ENCODE results near the gene C11orf86.
"Not testable (repeated sequence)": the region's sequence is repeated elsewhere in the genome, so short reads cannot be mapped to it uniquely, and the experiment has no call there.

C11orf86 gene

DNA sequence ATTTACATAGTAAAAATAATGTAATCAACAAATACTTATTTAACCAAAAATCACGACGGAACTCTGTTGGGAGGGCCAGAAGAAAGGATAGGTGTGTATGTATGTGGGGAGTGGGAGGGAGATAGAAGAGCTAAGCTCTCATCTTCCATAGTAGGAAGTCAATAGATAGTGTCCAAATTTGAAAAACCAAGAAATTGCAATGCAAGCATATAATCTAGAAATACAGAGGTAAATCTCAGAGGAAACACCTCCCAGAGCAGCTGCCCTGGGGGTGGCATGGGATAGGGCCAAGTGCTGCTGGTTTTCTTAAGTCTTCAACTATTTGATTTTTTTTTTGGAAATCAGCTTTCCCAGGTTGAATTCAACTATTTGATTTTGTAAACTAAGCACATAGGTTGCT lies 16.9 kb downstream of the C11orf86 start:
- DNase-seq (ENCODE audit: low spot score), result no peak

DNA sequence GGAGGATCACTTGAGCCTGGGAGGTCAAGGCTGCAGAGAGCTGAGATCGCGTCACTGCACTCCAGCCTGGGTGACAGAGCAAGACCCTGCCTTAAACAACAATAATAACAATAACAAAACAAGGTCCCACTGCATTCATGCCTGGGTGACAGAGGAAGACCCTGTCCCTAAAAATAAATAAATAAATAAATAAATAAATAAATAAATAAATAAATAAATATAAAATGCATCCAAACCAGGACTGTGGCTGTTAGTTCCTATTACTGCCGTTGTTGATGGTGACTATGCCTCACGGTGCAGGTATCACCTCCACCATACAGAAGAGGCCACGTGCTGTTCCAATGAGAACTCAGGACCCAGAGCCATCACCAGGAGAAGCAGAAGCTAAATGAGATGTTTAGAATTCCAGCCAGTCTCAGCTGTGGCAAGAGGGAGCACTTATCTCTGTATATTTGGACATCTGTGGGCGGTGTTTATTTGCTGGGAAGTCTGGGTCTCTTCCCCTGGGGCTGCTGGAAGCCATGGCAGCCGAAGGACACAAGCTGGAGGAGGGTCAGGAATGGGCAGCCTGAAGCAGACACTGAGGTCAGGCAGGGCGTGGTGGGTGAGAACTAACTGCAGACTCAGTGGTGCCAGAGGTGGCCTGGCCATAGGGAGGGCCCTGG lies 21.6 kb downstream of the C11orf86 start:
- DNase-seq (ENCODE audit: low spot score), result no peak

DNA sequence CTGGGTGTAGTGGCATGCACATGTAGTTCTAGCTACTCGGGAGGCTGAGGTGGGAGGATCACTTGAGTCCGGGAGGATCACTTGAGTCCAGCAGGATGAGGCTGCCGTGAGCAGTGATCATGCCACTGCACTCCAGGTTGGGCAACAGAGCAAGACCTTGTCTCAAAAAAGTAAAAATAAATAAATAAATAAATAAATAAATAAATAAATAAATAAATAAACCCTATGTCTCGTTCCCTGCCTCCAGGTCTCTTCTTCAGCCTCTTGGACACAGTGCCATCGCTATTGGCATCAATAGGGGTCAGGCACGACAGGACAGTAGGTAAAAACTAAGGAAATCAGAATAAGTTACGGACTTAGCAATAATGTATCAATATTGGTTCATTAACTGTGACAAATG lies 24.5 kb downstream of the C11orf86 start:
- DNase-seq (ENCODE audit: low spot score), result no peak

DNA sequence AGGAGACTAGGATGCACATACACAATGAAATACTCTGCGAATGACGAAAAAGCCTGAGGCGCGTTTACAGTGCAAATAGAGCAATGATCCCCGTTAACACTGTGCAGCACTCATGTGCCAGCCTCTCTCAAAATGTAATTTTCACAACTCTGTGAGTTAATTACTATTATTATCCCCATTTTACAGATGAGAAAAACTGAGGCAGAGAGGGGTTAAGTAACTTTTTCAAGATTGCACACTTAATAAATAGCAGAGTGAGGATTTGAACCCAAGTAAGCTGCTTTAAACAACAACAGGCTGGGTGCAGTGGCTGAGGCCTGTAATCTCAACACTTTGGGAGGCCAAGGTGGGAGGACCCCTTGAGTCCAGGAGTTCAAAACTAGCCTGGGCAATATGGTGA lies 26.2 kb downstream of the C11orf86 start:
- no peak for DNase-seq (ENCODE audit: low spot score)

DNA sequence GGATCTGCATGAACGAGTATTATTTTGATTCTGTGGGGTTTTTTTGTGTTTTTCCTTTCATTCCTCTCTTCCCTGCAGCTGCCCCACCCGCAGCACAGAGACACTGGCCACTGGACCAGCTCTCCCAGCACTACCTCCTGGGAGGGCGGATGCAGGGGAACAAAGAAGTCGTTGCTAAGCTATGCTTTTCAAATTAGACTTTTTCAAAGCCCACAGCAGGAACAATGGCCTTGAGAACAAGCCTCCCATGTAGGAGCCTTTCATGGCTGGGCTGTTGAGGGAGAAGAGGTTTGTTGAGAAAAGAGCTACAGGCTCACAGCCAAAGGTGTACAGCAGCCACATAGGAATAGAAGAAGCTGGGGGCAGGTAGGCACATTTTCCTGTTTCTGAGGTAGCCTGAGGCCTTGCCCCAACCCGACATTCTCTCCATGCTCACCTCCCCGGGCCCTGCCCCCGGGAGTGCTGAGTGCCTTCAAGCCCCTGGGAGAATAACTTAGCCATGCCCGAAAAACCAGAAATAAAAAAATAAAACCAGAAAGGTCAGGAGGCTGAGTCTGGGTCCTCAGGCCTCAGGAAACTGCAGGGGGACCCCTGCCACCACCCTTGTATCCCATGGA lies 27.3 kb downstream of the C11orf86 start:
- no peak for DNase-seq (ENCODE audit: low spot score)

DNA sequence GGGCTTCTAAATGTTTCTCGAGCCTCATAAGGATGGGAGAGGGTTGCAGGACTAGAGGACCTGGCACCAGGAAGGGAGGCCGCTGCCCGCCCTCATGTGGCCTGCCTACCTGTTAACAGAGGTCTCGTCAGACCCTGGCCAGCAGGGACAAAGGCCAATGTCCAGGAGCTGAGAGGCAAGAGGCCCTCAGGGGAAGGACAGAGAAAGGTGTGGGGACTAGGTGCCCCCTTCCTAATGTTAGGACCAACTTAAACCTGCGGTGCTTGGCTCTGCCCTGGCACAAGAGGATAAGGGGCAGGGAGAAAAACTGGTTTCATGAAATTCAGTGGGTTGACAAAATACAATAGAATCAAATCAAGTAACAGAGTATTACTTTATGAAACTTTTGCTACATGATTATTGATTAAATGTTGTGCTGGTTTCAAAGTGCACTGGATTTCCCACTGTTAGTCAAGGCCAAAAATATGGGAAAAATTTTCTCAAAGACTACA lies 27.9 kb downstream of the C11orf86 start:
- no peak for DNase-seq (ENCODE audit: low spot score)

DNA sequence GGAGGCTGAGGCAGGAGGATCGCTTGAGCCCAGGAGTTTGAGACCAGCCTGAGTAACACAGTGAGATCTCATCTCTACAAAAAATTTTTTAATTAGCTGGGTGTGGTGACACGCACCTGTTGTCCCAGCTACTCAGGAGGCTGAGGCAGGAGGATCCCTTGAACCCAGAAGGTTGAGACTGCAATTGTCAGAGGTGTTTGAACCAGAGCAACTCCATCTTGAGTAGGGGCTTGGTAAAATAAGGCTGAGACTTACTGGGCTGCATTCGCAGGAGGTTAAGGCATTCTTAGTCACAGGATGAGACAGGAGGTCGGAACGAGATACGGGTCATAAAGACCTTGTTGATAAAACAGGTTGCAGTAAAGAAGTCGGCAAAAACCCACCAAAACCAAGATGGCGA lies 30.1 kb downstream of the C11orf86 start:
- not testable (repeated sequence) for DNase-seq (ENCODE audit: low spot score)

DNA sequence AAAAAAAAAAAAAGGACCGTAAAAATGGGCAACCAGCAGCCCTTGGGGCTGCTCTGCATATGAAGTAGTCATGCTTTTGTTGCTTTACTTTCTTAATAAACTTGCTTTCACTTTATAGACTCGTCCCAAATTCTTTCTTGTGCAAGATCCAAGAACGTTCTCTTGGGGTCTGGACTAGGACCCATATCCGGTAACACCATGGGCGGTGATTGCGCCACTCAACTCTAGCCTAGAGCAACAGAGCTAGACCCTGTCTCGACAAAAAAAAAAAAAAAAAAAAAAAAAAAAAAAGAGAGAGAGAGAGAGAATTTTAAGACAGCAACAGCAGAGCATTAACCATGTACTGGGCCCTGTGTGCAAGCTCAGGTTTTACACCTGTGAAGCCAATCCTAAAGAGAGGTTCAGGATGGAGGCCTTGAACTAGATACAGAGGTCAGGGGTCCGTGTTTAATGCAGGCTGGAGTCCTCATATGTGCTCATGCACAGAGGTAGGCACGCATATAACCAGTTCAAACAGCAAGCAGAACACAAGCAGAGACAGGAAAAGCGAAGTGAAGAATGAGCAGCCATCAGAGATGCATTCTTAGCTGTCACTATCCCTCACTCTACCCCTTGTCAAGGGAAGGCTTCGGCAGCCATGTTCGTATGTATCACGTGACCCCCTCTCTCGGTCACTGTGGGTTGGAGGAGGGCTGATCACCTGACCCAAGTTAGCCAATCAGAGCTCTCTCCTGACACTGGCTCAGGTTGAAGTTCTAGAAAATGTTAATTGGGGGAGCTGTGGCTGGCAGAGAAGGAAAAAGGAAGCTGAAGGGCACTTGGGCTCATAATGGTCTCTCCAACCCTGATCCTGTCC lies 31.2 kb downstream of the C11orf86 start:
- peak; percentile 59 for DNase-seq (ENCODE audit: low spot score)

DNA sequence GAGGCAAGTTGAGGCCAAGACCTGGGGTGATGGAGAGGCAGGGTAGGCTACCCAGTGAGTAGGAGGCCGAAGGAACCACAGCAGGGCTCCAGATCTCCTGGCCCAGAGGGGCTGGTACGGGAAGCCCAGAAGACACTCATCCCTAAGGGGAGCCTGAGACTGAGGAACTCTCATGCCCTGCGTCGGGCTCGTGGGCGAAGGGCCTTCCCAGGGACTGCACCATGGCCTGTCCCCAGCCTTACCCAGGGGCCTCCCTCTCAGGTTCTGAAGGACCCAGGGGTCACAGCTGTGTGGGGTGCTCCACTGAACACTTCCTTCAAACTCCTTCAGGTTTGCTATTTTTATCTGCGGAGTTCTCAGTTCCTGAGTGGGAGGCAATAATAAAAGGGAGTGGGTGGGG lies 32.0 kb downstream of the C11orf86 start:
- no peak for DNase-seq (ENCODE audit: low spot score)

DNA sequence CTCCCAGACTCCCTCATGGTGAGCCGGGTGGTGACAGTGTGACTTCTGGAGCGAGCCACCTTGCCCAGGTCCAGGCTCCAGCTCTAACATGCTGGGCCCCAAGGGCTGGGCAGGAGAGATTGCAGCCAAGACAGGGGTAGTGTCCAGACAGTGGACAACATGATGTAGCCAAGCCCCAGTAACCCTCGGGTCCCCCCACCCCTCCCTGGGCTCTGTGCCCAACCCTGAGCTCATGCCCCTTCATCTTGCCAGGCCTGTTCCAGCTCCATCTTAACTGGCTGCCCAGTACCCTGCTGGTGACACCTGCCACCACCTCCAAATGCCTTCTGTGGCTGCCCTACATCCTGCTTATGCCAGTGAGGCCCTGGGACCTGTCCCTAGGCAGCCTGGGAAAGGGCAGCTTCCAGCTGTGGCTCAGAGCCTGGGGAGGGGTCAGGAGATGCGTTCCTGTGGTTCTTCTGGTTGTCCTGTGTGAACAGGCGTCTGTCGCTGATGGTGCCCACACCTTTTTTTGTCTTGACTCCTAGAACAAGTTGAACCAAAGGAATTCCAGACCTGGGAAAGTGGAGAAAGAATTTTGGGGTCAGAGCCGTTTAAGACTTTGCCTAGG lies 35.3 kb downstream of the C11orf86 start:
- DNase-seq (ENCODE audit: low spot score), result peak; percentile 41

DNA sequence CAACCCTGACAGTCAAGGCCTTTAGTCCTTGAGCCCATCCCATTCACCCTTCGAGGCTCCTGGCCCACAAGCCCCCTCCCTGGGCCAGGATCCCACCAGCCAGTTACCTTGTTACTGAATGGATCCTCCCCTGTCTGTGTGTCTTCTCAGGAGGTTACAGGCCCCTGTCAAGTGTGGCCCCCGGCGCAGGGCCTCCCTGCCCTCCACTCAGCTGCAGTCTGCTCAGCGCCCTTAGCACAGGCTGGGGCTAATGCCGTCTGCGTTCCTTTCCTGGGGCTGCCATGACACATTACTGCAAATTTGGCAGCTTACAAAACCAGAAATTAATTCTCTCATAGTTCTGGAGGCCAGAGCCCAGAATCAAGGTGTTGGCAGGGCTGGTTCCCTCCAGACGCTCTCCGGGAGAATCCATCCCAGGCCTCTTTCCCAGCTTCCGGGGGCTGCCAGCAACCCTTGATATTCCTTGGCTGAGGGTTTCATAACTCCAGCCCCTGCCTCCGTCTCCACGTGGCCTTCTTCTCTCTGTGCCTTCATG lies 38.5 kb downstream of the C11orf86 start:
- DNase-seq (ENCODE audit: low spot score), result no peak

DNA sequence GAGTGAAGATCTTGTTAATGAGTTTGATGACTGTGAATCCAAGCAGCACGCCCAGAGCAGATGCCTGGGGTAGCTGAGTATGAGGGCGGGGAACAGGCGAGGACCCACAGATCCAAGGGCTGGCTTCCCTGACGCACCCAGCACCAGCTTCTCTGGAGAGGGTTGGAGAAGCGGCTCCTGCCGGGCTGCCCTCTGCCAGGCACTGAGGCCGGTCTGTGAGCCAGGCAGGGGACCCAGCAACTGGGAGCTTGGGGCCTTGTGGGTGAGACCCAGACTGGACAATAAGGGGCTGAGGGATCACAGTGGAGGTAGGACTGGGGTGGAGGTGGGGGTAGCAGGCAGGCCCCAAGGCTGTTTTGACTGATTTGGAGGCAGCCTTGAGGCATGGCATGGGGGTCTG lies 39.2 kb downstream of the C11orf86 start:
- DNase-seq (ENCODE audit: low spot score), result no peak

DNA sequence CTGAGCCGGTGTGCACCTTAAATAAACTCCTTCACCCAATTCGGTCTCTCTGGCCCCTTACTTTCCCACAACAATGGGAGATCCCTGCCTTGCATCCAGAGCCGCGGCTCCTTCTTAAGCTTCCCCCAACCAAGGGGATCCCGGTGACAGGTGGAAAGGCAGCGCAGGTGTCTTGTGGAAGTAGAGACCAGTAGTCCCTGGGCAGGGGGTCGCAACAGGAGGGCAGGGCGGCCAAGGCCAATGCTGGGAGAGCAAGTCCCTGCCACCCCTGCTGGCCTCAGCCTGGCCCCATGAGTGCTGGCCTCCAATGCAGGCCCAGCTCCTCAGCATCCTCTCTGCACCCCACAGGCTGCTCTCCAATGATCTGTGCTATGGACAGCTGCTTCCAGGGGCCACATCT lies 39.9 kb downstream of the C11orf86 start:
- DNase-seq (ENCODE audit: low spot score), result no peak

DNA sequence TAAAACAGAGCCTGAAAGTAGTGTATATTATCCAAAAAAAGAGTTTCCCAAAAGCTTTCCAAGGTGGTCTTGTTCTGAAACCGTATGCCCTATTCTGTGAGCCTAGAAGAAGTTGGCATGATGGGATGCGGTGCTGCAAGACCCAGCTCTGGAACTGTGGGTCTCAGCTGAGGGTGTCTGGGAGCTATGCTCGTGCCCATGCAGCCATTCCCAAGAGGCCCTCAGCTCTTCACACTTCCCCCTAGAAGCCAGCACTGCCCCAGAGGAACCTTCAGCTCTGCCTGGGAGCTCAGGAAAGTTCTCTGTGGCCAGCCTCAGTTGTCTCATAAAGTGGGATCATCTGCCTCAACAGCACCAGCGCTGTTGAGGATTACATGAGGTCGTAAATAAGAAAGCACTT lies 41.4 kb downstream of the C11orf86 start:
- DNase-seq (ENCODE audit: low spot score), result no peak

DNA sequence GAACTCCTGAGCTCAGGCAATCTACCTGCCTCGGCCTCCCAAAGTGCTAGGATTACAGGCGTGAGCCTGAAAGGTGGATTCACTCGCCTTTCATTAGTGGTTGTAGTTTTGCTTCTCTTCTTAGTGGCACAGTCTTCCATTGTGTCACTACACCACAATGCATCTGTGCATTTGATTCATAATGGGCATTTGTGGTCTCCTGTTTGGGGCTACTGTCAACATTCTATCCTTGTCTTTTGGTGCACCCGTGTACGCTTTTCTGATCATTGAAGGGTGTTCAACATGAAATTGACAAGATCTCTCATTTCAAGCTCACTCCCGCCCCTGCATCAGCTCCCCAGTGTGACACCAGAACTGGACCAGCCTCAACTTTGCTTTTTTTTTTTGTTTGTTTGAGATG lies 45.8 kb downstream of the C11orf86 start:
- no peak for DNase-seq (ENCODE audit: low spot score)

DNA sequence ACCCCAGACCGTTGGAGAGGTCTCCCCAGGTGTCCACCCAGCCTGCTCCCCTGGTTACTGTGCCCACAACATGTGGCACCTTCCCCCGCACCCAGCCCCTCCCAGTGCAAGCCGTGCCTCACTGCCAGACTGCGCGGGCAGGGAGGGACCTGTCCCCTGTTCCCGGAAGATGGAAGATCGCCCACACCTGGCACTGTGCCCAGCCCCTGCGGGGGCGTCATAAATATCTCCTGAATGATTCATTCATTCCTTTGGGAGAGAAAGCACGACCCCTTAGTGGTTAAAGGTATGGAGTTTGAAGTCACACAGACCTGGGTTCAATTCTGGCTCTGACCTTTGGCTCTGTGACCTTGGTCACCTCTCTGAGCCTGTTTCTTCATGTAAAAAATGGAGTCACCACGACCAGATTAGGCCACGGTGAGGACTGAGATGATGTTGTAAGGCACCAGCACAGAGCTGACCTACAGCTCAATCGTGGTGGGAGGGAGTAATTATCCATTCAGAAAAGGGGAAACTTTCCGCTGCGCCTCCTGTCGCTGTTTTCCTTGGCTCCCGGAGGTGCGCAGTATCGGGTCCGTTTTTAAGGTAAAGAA lies 47.3 kb downstream of the C11orf86 start:
- peak; percentile 93 for DNase-seq (ENCODE audit: low spot score)

DNA sequence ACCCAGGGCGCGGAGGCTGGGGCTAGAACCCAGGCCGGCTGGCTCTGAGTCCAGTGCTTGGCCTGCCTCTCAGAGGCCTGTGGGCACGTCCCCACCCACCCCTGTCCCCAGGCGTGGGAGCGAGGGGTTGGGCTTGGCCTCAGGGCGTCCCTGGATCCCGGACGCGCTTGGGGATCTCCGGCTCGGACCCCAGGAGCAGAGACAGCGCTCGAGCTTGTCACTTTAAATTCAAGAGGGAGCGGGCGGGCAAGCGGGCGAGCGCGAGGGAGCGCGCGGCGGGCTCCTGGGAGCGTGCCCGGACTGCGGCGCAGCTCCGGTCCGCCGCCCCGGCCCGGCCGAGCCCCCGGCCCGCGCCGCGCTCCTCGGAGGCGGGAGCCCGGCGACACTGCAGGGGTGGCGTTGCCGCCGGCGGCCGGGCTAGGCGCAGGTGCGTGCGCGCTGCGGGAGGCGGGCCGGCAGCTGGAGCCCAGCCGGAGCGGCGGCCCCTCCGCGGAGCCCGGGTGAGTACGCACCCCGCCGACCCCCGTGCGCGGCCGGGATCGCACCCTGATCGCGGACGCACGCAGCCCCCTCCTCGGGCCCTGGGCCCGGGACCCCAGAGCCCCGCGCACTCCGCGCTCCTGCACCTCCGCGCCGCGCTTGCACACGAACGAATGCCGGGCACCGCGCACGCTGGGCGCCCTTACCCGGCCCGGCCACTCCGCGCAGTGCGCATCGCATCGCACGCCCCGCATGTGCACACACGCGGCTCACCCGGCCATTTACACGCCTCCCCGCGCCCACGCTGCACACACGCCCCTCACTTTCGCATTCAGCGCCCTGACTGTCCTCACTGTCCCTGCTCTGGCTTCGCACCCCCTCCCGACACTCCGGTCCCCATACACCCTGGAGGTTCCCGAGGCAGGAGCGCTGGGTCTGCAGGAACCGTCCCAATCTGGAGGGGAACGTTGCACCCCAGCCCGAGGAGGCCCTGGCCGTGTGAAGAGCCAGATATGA lies 48.2 kb downstream of the C11orf86 start, which contains the start of gene SYT12:
SYT12 (plus strand) TSS at position 174 of the 996 bp plus-strand sequence. CDS start 7,011 bp downstream, outside the sequence.
- DNase-seq (ENCODE audit: low spot score), result peak; percentile 43

DNA sequence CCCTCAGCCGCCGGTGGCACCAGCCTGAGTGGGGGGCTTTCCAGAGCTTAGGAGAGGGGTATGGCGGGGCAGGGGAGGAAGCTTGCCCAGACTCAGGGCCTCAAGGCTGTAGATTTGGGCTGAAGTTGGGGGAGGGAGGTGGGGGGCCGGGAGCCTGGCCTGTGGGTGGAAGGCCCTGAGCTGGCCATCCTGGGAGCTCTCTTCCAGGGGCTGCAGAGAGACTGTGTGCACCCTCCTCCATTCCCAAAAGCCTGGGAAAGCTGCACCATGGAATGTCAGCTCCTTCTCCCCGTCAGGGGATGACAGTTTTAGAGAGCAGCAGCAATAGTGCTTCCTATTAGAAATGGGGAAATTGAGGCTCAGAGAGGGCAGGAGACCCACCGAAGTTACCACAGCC lies 48.9 kb downstream of the C11orf86 start:
- no peak for DNase-seq (ENCODE audit: low spot score)

DNA sequence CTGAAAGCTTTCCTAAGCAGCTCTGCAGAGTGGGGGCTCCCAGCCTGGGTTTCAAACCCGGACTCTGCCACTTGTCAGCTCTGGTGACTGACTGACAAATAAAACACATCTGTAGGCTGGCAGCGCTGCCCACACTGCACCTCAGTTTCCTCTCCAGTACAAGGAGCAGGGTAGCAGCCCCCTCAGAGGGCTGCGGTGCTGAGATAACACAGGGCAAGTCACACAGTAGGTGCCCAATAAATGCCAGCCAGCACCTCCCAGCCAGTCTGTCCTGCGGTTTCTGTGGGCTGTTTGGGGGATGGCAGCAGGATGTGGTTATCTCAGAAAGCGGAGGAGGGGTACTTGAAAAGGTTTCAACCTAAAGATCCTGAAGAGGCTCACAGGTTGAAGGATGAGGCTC lies 49.3 kb downstream of the C11orf86 start:
- peak; percentile 36 for DNase-seq (ENCODE audit: low spot score)

DNA sequence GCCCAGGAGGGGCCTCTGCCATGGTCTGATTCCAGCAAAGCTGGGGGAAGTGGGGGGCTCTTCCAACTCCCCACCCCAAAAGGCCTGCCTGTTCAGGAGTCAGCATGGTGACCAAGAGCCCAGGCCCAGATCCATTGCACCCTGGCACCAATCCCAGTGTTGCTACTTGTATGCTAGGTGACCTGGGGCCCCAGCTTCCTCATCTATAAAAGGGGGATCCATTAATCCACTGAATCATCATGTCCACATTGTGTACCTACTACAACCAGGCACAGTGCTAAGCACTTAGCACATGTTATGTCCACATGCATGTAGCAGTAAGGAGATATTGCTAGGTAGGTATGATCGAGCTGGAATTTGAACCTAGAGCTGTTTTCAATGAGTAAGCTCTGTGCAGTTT lies 49.9 kb downstream of the C11orf86 start:
- no peak for DNase-seq (ENCODE audit: low spot score)

DNA sequence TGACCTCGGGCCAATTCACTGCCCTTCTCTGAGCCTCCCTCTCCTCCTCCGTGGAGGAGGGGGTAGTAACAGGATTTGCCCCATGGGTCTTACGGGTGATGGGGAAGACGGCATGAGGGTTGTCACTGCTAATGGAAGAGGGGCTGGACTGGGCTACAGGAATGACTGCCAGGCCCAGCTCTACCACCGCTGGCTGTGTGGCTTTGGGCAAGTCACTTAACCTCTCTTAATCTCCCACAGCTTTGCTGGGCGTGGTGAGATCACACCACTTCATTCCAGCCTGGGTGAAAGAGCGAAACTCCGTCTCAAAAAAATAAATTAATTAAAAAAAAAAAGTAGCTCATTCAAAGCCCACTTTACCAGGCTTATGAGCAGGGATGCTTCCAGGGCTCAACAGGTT lies 50.6 kb downstream of the C11orf86 start:
- DNase-seq (ENCODE audit: low spot score), result no peak
